Thoracic aorta (tissue), 2 donors: Measurements from ENCODE around the gene GPN2. TPM values are rescaled to one million over a fixed set of nuclear protein-coding genes. Genes with fewer than 3 reads are reported as not detected.
"Not testable (repeated sequence)": the region's sequence is repeated elsewhere in the genome, so short reads cannot be mapped to it uniquely, and the experiment has no call there.

ENCODE experiments used
- ATAC-seq: fragments of 150-250 bp; one replicate; pipeline ENCODE4 v1.8.0; 2017; ENCODE audit warnings: low read depth; ENCODE audit not compliant: insufficient number of reproducible peaks, low FRiP score
- DNase-seq: peaks from one replicate; pipeline ENCODE4 v3.0.0-alpha.2; 2020; ENCODE audit warnings: low spot score
- H3K27ac ChIP-seq, 2 donors: fragments of 200-600 bp; sonication (generic); 1 replicate in 1 of 2; 2 replicates in 1 of 2; pipeline ENCODE4 v1.5.1; 2016; ENCODE audit warnings: mild to moderate bottlenecking in 2 of 2, moderate library complexity in 2 of 2
- H3K27me3 ChIP-seq: fragments of 200-600 bp; sonication (generic); replicated peaks from 2 replicates; pipeline ENCODE4 v1.6.0; 2016; ENCODE audit warnings: mild to moderate bottlenecking; ENCODE audit not compliant: insufficient read depth
- H3K36me3 ChIP-seq: fragments of 200-600 bp; sonication (generic); one replicate; pipeline ENCODE4 v1.5.1; 2016
- H3K4me1 ChIP-seq, 2 donors: fragments of 200-600 bp; sonication (generic); 1 replicate in 1 of 2; 2 replicates in 1 of 2; pipeline versions ENCODE4 v1.5.1 to v1.6.0; 2016; ENCODE audit warnings: low read depth in 2 of 2, mild to moderate bottlenecking in 1 of 2; ENCODE audit not compliant: control insufficient read depth in 1 of 2
- H3K4me3 ChIP-seq: fragments of 200-600 bp; sonication (generic); 2 replicates; pipeline ENCODE4 v1.5.1; 2016; ENCODE audit warnings: mild to moderate bottlenecking
- H3K9me3 ChIP-seq: fragments of 200-600 bp; sonication (generic); 2 replicates; pipeline ENCODE4 v1.5.1; 2016
- total RNA-seq, 2 donors: library from RNA; depleted of rRNA; stranded (reverse); fragments of >200 nt; gene quantifications; one replicate each; pipeline versions ENCODE4 v1.1.0 to v1.2.3, GENCODE V29; 2016
- TF ChIP-seq, protein P1 (sequence below): fragments of 200-600 bp; sonication (generic); IDR thresholded peaks from one replicate; pipeline ENCODE4 v1.5.1; 2019; ENCODE audit warnings: antibody characterized with exemption

GPN2 gene
- total RNA-seq, 2 donors from 2014 or later: 8.8 to 15.0 TPM

- Histone ChIP-seq H3K9me3 (no peaks in the 10 kb centered on the region), H3K27me3 (no peaks in the 10 kb centered on the region), H3K4me3 (no peak overlapping the region), H3K27ac (no peak overlapping the region), H3K36me3 (peaks cover 19% of the 10 kb centered on the region), H3K4me1 (no peaks in the 10 kb centered on the region)
- TF ChIP-seq, protein P1, sequence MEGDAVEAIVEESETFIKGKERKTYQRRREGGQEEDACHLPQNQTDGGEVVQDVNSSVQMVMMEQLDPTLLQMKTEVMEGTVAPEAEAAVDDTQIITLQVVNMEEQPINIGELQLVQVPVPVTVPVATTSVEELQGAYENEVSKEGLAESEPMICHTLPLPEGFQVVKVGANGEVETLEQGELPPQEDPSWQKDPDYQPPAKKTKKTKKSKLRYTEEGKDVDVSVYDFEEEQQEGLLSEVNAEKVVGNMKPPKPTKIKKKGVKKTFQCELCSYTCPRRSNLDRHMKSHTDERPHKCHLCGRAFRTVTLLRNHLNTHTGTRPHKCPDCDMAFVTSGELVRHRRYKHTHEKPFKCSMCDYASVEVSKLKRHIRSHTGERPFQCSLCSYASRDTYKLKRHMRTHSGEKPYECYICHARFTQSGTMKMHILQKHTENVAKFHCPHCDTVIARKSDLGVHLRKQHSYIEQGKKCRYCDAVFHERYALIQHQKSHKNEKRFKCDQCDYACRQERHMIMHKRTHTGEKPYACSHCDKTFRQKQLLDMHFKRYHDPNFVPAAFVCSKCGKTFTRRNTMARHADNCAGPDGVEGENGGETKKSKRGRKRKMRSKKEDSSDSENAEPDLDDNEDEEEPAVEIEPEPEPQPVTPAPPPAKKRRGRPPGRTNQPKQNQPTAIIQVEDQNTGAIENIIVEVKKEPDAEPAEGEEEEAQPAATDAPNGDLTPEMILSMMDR: no peak
- DNase-seq (no peak), ATAC-seq (no peak)
Observed at GRCh38 chr1:26874896-26875295, 15.2 kb downstream of the GPN2 start.

GRCh38 chr1:26873097-26873496, 17.0 kb downstream of the GPN2 start:
- not testable (repeated sequence) for H3K4me3 ChIP-seq, H3K36me3 ChIP-seq, H3K27ac ChIP-seq, ATAC-seq, H3K27me3 ChIP-seq, H3K9me3 ChIP-seq, DNase-seq, H3K4me1 ChIP-seq

DNA sequence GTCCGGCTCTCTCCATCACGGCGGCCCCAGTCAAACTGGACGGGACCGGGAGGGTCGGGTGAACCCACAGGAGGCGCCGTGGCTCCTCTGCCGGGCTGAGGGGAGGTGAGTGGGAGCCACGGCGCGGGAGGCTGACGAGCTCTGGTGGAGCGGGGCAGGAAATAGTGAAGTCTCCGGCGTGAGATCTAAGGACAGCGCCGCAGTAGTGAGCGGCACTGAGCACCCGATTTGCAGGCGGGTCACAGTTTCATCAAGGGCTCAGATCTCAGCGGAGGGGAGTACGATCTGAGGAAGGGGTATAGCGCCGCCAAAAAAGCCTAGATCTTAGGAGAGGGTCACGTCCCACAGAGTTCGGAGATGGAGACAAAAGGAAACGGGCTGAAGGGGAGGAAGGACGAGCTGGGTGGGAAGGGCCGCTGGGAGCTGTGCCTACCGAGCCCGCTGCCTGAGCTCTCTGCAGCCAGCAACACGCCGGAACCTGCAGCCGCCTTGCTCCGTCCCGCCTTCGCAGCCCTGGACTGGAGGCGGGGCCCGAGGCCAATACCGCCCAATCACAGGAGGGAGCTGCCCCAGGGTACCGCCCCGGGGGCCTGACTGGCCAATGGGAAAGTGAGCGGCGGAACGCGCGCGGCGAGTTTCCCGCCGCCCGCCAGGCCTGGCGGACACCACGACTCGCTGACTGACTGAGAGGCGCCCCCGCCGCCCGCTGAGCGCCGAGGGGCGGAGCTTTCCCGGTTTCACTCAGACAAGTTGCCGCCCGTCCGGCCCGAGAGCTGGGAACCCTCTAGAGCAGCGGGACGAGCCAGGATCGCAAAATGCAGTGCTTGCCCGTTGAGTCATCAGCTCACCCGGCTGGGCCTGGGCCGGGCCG, 25.2 kb downstream of the GPN2 start:
- Histone ChIP-seq H3K9me3 (no peaks in the 10 kb centered on the region), H3K27me3 (no peaks in the 10 kb centered on the region), H3K36me3 (no peaks in the 10 kb centered on the region), H3K4me1 (peaks cover 5 to 15% of the 10 kb centered on the region in 2 donors), H3K4me3 (peak overlapping the region; percentile 80), H3K27ac (peak overlapping the region; percentile 99 to 100)
- TF ChIP-seq, protein P1: peak; percentile 13
- DNase-seq (peak; percentile 93), ATAC-seq (peak; percentile 93)

DNA sequence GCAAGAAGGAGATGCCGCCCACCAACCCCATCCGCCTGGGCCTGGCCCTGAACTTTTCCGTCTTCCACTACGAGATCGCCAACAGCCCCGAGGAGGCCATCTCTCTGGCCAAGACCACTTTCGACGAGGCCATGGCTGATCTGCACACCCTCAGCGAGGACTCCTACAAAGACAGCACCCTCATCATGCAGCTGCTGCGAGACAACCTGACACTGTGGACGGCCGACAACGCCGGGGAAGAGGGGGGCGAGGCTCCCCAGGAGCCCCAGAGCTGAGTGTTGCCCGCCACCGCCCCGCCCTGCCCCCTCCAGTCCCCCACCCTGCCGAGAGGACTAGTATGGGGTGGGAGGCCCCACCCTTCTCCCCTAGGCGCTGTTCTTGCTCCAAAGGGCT, 26.4 kb downstream of the GPN2 start:
- Histone ChIP-seq H3K27ac (peak overlapping the region in 1 of 2 donors; percentile 99), H3K9me3 (no peaks in the 10 kb centered on the region), H3K4me1 (peaks cover 5 to 15% of the 10 kb centered on the region in 2 donors), H3K27me3 (no peaks in the 10 kb centered on the region), H3K36me3 (no peaks in the 10 kb centered on the region), H3K4me3 (peak overlapping the region; percentile 80)
- no peak for DNase-seq
- TF ChIP-seq, protein P1: no peak
- no peak for ATAC-seq

DNA sequence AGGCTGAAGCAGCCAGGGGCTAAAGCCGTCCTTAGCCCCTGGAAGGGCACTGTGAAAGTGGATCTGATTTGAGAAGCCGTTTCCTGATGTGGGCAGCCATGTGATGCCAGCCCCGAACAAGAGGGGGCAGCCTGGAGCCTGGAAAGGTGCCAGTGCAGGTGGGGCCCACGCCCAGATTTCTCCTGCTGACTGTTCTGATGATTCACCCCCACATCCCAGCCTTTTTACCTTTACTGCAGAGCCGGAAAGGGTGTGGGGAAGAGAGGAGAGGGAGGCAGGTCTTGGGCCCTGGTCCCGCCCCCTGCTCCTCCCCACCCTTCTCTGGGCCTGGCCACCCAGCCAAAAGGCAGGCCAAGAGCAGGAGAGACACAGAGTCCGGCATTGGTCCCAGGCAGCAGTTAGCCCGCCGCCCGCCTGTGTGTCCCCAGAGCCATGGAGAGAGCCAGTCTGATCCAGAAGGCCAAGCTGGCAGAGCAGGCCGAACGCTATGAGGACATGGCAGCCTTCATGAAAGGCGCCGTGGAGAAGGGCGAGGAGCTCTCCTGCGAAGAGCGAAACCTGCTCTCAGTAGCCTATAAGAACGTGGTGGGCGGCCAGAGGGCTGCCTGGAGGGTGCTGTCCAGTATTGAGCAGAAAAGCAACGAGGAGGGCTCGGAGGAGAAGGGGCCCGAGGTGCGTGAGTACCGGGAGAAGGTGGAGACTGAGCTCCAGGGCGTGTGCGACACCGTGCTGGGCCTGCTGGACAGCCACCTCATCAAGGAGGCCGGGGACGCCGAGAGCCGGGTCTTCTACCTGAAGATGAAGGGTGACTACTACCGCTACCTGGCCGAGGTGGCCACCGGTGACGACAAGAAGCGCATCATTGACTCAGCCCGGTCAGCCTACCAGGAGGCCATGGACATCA, 27.1 kb downstream of the GPN2 start, which contains the start of gene SFN:
TSS of gene SFN (plus strand) at position 369 of the 904 bp plus-strand sequence. CDS start at position 433, 64 bp downstream.
- ATAC-seq (no peak), DNase-seq (no peak)
- peak within 1 kb of the TSS; percentile 84 to 99 for H3K27ac ChIP-seq
- H3K27me3 ChIP-seq: no peaks in the 10 kb centered on the region
- no peaks in the 10 kb centered on the region for H3K36me3 ChIP-seq
- TF ChIP-seq, protein P1: no peak
- H3K4me3 ChIP-seq: peak within 1 kb of the TSS; percentile 80
- H3K9me3 ChIP-seq: no peaks in the 10 kb centered on the region
- peaks cover 5 to 15% of the 10 kb centered on the region in 2 donors for H3K4me1 ChIP-seq
